A673 (cell line): Measurements from ENCODE around the gene AREL1. TPM values are rescaled to one million over a fixed set of nuclear protein-coding genes. Genes with fewer than 3 reads are reported as not detected.
A peak's percentile ranks its signal among the peaks of the same experiment; 100 is the strongest.

Experiments
- BruUV-seq: library from RNA; stranded (reverse); fragments of 400-500 nt; replicated peaks from 2 replicates; lab custom pipeline; 2021; lab: Mats Ljungman, UMichigan
- CTCF ChIA-PET: fragments of 300-600 bp; sonication (Branson Sonifier 250); formaldehyde crosslinking; loops from one replicate; lab custom pipeline; 2022; ENCODE audit warnings: antibody characterized with exemption; lab: Charles Lee
- POLR2A ChIA-PET: fragments of 300-600 bp; sonication (Branson Sonifier 250); formaldehyde crosslinking; loops from one replicate; lab custom pipeline; 2022; ENCODE audit warnings: antibody characterized with exemption; ENCODE audit not compliant: low non-redundant PET; lab: Charles Lee
- DNase-seq: peaks from one replicate; pipeline ENCODE4 v3.0.0-alpha.2; 2015; ENCODE audit warnings: low spot score
- H3K27ac ChIP-seq: fragments of 200-600 bp; sonication (generic); 2 replicates; pipeline ENCODE4 v1.5.1; 2016; ENCODE audit warnings: mixed run types, low read depth, mild to moderate bottlenecking, mixed read lengths, antibody characterized with exemption, low read length; ENCODE audit not compliant: poor library complexity, severe bottlenecking
- H3K27me3 ChIP-seq: fragments of 200-600 bp; sonication (generic); replicated peaks from 2 replicates; pipeline ENCODE4 v1.6.1; 2017; ENCODE audit warnings: mixed run types, low read depth, mild to moderate bottlenecking, mixed read lengths, antibody characterized with exemption, low read length; ENCODE audit not compliant: insufficient read depth, poor library complexity
- H3K36me3 ChIP-seq: fragments of 200-600 bp; sonication (generic); 2 replicates; pipeline ENCODE4 v1.6.1; 2016; ENCODE audit warnings: mixed run types, mild to moderate bottlenecking, mixed read lengths, antibody characterized with exemption, low read length; ENCODE audit not compliant: insufficient read depth, poor library complexity, severe bottlenecking
- H3K4me1 ChIP-seq: fragments of 200-600 bp; sonication (generic); 2 replicates; pipeline ENCODE4 v1.6.1; 2017; ENCODE audit warnings: mixed run types, mild to moderate bottlenecking, mixed read lengths, antibody characterized with exemption, low read length; ENCODE audit not compliant: insufficient read depth, poor library complexity, severe bottlenecking
- H3K4me3 ChIP-seq: fragments of 200-600 bp; sonication (generic); 2 replicates; pipeline ENCODE4 v1.5.1; 2016; ENCODE audit warnings: low read depth, mixed run types, mild to moderate bottlenecking, mixed read lengths, low read length; ENCODE audit not compliant: poor library complexity, severe bottlenecking
- H3K9me3 ChIP-seq: fragments of 200-600 bp; sonication (generic); 2 replicates; pipeline ENCODE4 v1.6.1; 2016; ENCODE audit warnings: mixed run types, low read depth, mild to moderate bottlenecking, mixed read lengths, antibody characterized with exemption, low read length; ENCODE audit not compliant: poor library complexity, severe bottlenecking
- CTCF ChIP-seq: fragments of 300-800, 200-600 bp; sonication (generic); conservative IDR thresholded peaks from 2 replicates; pipeline ENCODE4 v1.5.1; 2017; ENCODE audit warnings: low read depth, mild to moderate bottlenecking, antibody characterized with exemption, low read length, moderate library complexity, mixed read lengths
- EZH2 ChIP-seq: fragments of 200-600 bp; sonication (generic); IDR thresholded peaks from 2 replicates; pipeline ENCODE4 v1.6.1; 2017; ENCODE audit warnings: borderline replicate concordance, low read depth, mild to moderate bottlenecking, mixed read lengths, antibody characterized with exemption, low read length; ENCODE audit not compliant: poor library complexity, severe bottlenecking
- intact Hi-C: fragments of 100-400 bp; cut with micrococcal nuclease; formaldehyde crosslinking; loops from one replicate; pipeline ENCODE4 v1.10.0; 2022; ENCODE audit not compliant: unreplicated experiment
- total RNA-seq: library from RNA; stranded (reverse); gene quantifications from 2 replicates; pipeline ENCODE4 v1.2.3, GENCODE V29; 2021

AREL1 gene
- total RNA-seq, 1 experiment from 2014 or later: 48.7 TPM

GRCh38 chr14:74611650-74612349, 101.1 kb downstream of the AREL1 start, which contains the start of gene LTBP2:
Gene LTBP2, minus strand, starts transcription at chr14:74612237. Its CDS starts 293 bp downstream, at chr14:74611944.
- CTCF ChIA-PET: interaction anchor here (1.1 kb wide), 2 partner anchors 13 to 293 kb away, joined by 3 read pairs; no protein-coding TSS in a partner anchor
- Histone ChIP-seq H3K36me3 (no peaks in the 10 kb centered on the region), H3K4me1 (peaks cover 17% of the 10 kb centered on the region), H3K27ac (no peak within 1 kb of the TSS), H3K4me3 (peak within 1 kb of the TSS; percentile 46), H3K27me3 (peaks cover 27% of the 10 kb centered on the region), H3K9me3 (no peaks in the 10 kb centered on the region)
- peak; percentile 25 for DNase-seq
- TF ChIP-seq EZH2 (peak; percentile 15), CTCF (no peak)
- BruUV-seq: no TSS peak
- POLR2A ChIA-PET: no interaction called here
- intact Hi-C loops: no loop called here

Other genes starting within 250 kb of the AREL1 start
- 55.1 and 68.8 TPM in 2 replicates for gene NPC2, start 219.8 kb downstream of the AREL1 start, total RNA-seq
- gene ISCA2, start 219.3 kb downstream of the AREL1 start, total RNA-seq: 25.5 and 26.3 TPM in 2 replicates
- 0.26 and 0.57 TPM in 2 replicates for gene LTBP2, start 100.8 kb downstream of the AREL1 start, total RNA-seq
- gene FCF1, start 64 bp upstream of the AREL1 start, total RNA-seq: 73.1 and 74.2 TPM in 2 replicates
- gene YLPM1, start 50.2 kb upstream of the AREL1 start, total RNA-seq: 91.2 and 94.3 TPM in 2 replicates
- not detected in 2 replicates for gene PROX2, start 163.1 kb upstream of the AREL1 start, total RNA-seq
- gene DLST, start 168.8 kb upstream of the AREL1 start, total RNA-seq: 139 and 145 TPM in 2 replicates
- 0.80 and 1.0 TPM in 2 replicates for gene RPS6KL1, start 210.2 kb upstream of the AREL1 start, total RNA-seq
- 32.2 and 48.1 TPM in 2 replicates for gene PGF, start 242.5 kb upstream of the AREL1 start, total RNA-seq